DOHH2 (cell line): Measurements from ENCODE around the gene SLC45A1.

Experiments
- H3F3A ChIP-seq: fragments of 200-600 bp; sonication (generic), shearing (Covaris generic); 2 replicates; pipeline ENCODE4 v1.6.0; 2016; ENCODE audit warnings: antibody characterized with exemption, mild to moderate bottlenecking; ENCODE audit not compliant: control insufficient read depth, insufficient read depth
- H3K27ac ChIP-seq: fragments of 200-600 bp; sonication (generic); 2 replicates; pipeline ENCODE4 v1.5.1; 2014; ENCODE audit warnings: low read depth, mild to moderate bottlenecking, low read length, moderate library complexity
- H3K27me3 ChIP-seq: fragments of 200-600 bp; sonication (generic); 2 replicates; pipeline ENCODE4 v1.6.1; 2014; ENCODE audit warnings: mild to moderate bottlenecking, low read length, mixed read lengths; ENCODE audit not compliant: control insufficient read depth
- H3K36me3 ChIP-seq: fragments of 200-600 bp; sonication (generic); 2 replicates; pipeline ENCODE4 v1.6.1; 2014; ENCODE audit warnings: mild to moderate bottlenecking, low read length, moderate library complexity, mixed read lengths; ENCODE audit not compliant: control insufficient read depth
- H3K4me1 ChIP-seq: fragments of 200-600 bp; sonication (generic); 2 replicates; pipeline ENCODE4 v1.6.1; 2014; ENCODE audit warnings: mild to moderate bottlenecking, low read length, mixed read lengths; ENCODE audit not compliant: control insufficient read depth
- H3K4me2 ChIP-seq: fragments of 200-600 bp; sonication (generic); 2 replicates; pipeline ENCODE4 v1.6.0; 2014; ENCODE audit warnings: mild to moderate bottlenecking, low read length, moderate library complexity
- H3K4me3 ChIP-seq: fragments of 200-600 bp; sonication (generic); 2 replicates; pipeline ENCODE4 v1.5.1; 2014; ENCODE audit warnings: mild to moderate bottlenecking, low read length, mixed read lengths
- H3K79me2 ChIP-seq: fragments of 200-600 bp; sonication (generic); 2 replicates; pipeline ENCODE4 v1.6.1; 2014; ENCODE audit warnings: mild to moderate bottlenecking, low read length, mixed read lengths; ENCODE audit not compliant: control insufficient read depth
- H3K9me2 ChIP-seq: fragments of 200-600 bp; sonication (generic); replicated peaks from 2 replicates; pipeline ENCODE4 v1.6.1; 2014; ENCODE audit warnings: mild to moderate bottlenecking, low read length, mixed read lengths; ENCODE audit not compliant: control insufficient read depth
- H3K9me3 ChIP-seq: fragments of 200-600 bp; sonication (generic); 2 replicates; pipeline ENCODE4 v1.6.1; 2014; ENCODE audit warnings: antibody characterized with exemption, low read length, mixed read lengths; ENCODE audit not compliant: control insufficient read depth, insufficient read depth
- H4K20me1 ChIP-seq: fragments of 200-600 bp; sonication (generic); 2 replicates; pipeline ENCODE4 v1.6.0; 2014; ENCODE audit warnings: low read depth, mild to moderate bottlenecking, antibody characterized with exemption, low read length, moderate library complexity; ENCODE audit not compliant: control insufficient read depth, insufficient read depth
- EZH2phosphoT487 ChIP-seq: fragments of 200-600 bp; sonication (generic); IDR thresholded peaks from 2 replicates; pipeline ENCODE4 v1.6.1; 2017; ENCODE audit warnings: borderline replicate concordance, mild to moderate bottlenecking, antibody characterized with exemption, low read length, moderate library complexity, mixed read lengths
- TF ChIP-seq, protein P1 (sequence below): fragments of 200-600 bp; sonication (generic); IDR thresholded peaks from one replicate; pipeline ENCODE4 v1.5.1; 2014; ENCODE audit warnings: antibody characterized with exemption, mild to moderate bottlenecking, low read depth, low read length; ENCODE audit not compliant: poor library complexity, severe bottlenecking

The SLC45A1 gene

DNA sequence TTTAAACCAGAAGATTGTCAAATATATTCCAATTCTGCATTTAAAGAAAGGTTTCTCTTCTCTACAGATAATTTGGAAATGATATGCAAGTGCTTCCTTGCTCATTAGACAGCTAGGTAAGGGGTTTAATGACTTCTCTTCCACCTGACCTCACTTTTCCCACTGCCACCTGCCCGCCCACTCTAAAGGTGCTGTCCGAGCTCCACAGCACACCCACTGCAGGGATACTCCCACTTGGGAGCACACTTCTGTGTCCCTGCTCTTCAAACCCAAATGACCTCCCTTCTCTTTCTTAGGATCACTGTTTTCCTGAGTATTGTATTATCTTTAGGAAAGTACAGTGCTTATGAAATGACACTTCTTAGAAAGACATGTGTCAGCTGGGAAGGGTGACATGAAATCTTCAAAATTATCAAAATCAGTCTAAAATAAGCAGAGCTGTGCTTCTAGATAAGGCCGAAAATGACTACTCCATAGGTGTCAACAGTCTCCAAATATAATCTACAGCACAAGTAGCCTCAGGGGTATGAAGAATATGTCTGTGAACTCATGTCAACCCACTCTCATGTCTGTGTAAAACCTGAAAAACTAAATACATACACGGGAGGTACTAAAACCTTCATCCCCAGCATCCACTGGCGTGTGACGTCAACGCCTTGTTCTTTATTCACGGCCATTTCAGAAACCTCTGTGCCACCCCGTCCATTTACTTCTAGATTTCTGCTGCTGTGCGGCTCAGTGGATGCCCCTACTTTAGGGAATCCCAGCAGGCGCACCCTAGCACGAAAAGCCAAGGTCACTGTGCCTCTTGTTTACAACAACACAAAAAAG, 71.0 kb downstream of the SLC45A1 start:
- Histone ChIP-seq H3K4me1 (0 out of 2 replicates have a peak, but pooled peaks cover 8% of the 10 kb centered on the region), H3K9me2 (no peaks in the 10 kb centered on the region), H3K36me3 (peaks cover 69% of the 10 kb centered on the region), H3K27me3 (no peaks in the 10 kb centered on the region), H3F3A (0 out of 2 replicates have a peak, but pooled peaks cover 3% of the 10 kb centered on the region), H3K27ac (no peak overlapping the region), H3K4me3 (no peak overlapping the region), H3K4me2 (no peak overlapping the region), H3K9me3 (no peaks in the 10 kb centered on the region), H3K79me2 (peaks cover 91% of the 10 kb centered on the region), H4K20me1 (peaks cover 10% of the 10 kb centered on the region)
- TF ChIP-seq, protein P1, sequence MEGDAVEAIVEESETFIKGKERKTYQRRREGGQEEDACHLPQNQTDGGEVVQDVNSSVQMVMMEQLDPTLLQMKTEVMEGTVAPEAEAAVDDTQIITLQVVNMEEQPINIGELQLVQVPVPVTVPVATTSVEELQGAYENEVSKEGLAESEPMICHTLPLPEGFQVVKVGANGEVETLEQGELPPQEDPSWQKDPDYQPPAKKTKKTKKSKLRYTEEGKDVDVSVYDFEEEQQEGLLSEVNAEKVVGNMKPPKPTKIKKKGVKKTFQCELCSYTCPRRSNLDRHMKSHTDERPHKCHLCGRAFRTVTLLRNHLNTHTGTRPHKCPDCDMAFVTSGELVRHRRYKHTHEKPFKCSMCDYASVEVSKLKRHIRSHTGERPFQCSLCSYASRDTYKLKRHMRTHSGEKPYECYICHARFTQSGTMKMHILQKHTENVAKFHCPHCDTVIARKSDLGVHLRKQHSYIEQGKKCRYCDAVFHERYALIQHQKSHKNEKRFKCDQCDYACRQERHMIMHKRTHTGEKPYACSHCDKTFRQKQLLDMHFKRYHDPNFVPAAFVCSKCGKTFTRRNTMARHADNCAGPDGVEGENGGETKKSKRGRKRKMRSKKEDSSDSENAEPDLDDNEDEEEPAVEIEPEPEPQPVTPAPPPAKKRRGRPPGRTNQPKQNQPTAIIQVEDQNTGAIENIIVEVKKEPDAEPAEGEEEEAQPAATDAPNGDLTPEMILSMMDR = no peak
- TF ChIP-seq EZH2phosphoT487 = no peak

DNA sequence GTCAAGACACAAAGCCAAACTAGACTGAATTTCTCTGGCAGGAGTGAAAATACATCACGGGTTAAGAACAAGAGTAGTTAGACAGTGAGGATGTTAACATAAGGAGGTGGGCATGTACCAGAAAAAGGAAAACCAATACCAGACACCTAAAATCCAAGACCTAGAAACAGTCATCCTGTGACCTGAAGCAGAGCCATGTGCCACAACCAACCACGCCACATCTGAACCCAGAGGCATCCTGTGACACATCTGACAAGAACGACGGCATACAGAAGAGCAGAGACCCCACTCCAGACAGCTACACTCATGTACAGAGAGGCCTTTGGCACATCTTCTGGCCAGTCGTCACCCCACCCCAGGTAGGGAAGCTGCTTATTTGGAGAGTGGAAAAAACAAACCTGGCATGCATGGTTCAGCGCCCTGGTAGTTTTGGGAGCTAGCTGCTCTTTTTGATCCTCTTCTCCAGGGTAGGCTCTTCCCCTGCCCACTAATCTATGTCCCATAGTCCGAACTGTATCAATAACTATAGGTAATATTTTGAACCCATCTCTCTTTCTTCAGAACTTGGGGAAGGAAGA, 72.1 kb downstream of the SLC45A1 start:
- Histone ChIP-seq H3K79me2 (peaks cover 91% of the 10 kb centered on the region), H3K4me1 (peaks cover 10% of the 10 kb centered on the region)

DNA sequence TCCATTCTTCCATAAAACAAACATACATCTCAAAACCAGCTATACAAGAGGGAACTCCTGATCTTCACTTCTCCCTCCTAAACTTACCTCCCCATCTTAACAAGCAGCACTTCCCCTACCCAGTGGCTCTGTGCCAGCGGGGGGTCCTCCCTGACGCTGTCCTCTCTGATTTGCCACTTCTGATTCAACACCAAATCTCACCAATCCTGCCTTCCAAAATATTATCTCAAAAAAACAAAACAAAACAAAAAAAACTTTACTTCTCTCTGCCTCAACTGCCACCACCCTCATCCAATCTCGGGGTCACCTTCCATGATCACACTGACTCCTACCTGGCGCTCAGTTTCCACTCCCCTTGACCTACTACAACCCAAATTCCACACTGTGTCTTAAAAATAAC, 72.8 kb downstream of the SLC45A1 start:
- Histone ChIP-seq H3K9me2 (no peaks in the 10 kb centered on the region), H3K27ac (no peak overlapping the region), H3K4me2 (no peak overlapping the region), H3K27me3 (no peaks in the 10 kb centered on the region), H3K79me2 (peaks cover 91% of the 10 kb centered on the region), H3K4me1 (peaks cover 17% of the 10 kb centered on the region), H3K4me3 (no peak overlapping the region), H4K20me1 (peaks cover 17% of the 10 kb centered on the region), H3K36me3 (peaks cover 66% of the 10 kb centered on the region), H3K9me3 (no peaks in the 10 kb centered on the region), H3F3A (0 out of 2 replicates have a peak, but pooled peaks cover 3% of the 10 kb centered on the region)
- TF ChIP-seq EZH2phosphoT487 = no peak
- TF ChIP-seq, protein P1 = no peak

More for the DNA sequence above, 72.1 kb downstream of the SLC45A1 start:
- H3K4me2 ChIP-seq = no peak overlapping the region
- no peak for TF ChIP-seq EZH2phosphoT487
- TF ChIP-seq, protein P1 = no peak
- H3K4me3 ChIP-seq = no peak overlapping the region
- H3K9me3 ChIP-seq = no peaks in the 10 kb centered on the region
- H3F3A ChIP-seq = 0 out of 2 replicates have a peak, but pooled peaks cover 3% of the 10 kb centered on the region
- peaks cover 15% of the 10 kb centered on the region for H4K20me1 ChIP-seq
- no peaks in the 10 kb centered on the region for H3K27me3 ChIP-seq
- no peak overlapping the region for H3K27ac ChIP-seq
- H3K9me2 ChIP-seq = no peaks in the 10 kb centered on the region
- H3K36me3 ChIP-seq = peaks cover 67% of the 10 kb centered on the region
